Measurements from ENCODE around the gene TMPRSS4. TPM values are rescaled to one million over a fixed set of nuclear protein-coding genes. Genes with fewer than 3 reads are reported as not detected.

The TMPRSS4 gene
- total RNA-seq, 1 experiment from 2014 or later: not detected

- no peak for TF ChIP-seq POLR2AphosphoS5 (IDR thresholded peaks at IDR 0.05; ENCODE audit: low read depth, low read length)
- TF ChIP-seq, protein P1, sequence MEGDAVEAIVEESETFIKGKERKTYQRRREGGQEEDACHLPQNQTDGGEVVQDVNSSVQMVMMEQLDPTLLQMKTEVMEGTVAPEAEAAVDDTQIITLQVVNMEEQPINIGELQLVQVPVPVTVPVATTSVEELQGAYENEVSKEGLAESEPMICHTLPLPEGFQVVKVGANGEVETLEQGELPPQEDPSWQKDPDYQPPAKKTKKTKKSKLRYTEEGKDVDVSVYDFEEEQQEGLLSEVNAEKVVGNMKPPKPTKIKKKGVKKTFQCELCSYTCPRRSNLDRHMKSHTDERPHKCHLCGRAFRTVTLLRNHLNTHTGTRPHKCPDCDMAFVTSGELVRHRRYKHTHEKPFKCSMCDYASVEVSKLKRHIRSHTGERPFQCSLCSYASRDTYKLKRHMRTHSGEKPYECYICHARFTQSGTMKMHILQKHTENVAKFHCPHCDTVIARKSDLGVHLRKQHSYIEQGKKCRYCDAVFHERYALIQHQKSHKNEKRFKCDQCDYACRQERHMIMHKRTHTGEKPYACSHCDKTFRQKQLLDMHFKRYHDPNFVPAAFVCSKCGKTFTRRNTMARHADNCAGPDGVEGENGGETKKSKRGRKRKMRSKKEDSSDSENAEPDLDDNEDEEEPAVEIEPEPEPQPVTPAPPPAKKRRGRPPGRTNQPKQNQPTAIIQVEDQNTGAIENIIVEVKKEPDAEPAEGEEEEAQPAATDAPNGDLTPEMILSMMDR (IDR thresholded peaks at IDR 0.05): no peak
- no peak for TF ChIP-seq SIN3A (IDR thresholded peaks at IDR 0.05; ENCODE audit: borderline replicate concordance, insufficient read depth, low read depth, low read length)
- no peak for TF ChIP-seq TCF7L2 (IDR thresholded peaks at IDR 0.05; ENCODE audit: low read depth, low read length)
- no peak for TF ChIP-seq REST (IDR thresholded peaks at IDR 0.05; ENCODE audit: insufficient read depth in 1 of 2, low read depth in 2 of 2, low read length in 1 of 2)
- no peaks in the 10 kb centered on the region for H3K4me1 ChIP-seq (ENCODE audit: control insufficient read depth, insufficient read depth, low read length)
- H3K27ac ChIP-seq (ENCODE audit: low read length): no peak overlapping the region
- intact Hi-C loops (cut with micrococcal nuclease; ENCODE audit: unreplicated experiment): no loop called here
- ATAC-seq (no peak), DNase-seq (ENCODE audit: low read depth, low spot score) (no peak)
- no peaks in the 10 kb centered on the region for H3K9me3 ChIP-seq (ENCODE audit: control insufficient read depth, insufficient read depth, low read depth, low read length)
- in situ Hi-C loops (cut with HindIII; ENCODE audit: low pct_unique_long_range_greater_than_20kb, low sequenced_read_pairs): no loop called here
- H3K4me3 ChIP-seq (ENCODE audit: low read depth in 2 of 2, low read length in 2 of 2): no peak overlapping the region
- ChIA-PET CTCF (interaction anchor here (0.6 kb wide), 1 partner anchor 99 kb away, joined by 8 read pairs; no protein-coding TSS in a partner anchor), POLR2A (no interaction called here)
- H3K36me3 ChIP-seq (ENCODE audit: control insufficient read depth, insufficient read depth, low read length): no peaks in the 10 kb centered on the region
- H3K27me3 ChIP-seq (ENCODE audit: control insufficient read depth, insufficient read depth, low read length): peaks cover 4% of the 10 kb centered on the region; the same call in 1 of the 2 replicates
- BruUV-seq (replicated peaks): no TSS peak
Measured at GRCh38 chr11:118099838-118100556, 23.1 kb downstream of the TMPRSS4 start.

DNA sequence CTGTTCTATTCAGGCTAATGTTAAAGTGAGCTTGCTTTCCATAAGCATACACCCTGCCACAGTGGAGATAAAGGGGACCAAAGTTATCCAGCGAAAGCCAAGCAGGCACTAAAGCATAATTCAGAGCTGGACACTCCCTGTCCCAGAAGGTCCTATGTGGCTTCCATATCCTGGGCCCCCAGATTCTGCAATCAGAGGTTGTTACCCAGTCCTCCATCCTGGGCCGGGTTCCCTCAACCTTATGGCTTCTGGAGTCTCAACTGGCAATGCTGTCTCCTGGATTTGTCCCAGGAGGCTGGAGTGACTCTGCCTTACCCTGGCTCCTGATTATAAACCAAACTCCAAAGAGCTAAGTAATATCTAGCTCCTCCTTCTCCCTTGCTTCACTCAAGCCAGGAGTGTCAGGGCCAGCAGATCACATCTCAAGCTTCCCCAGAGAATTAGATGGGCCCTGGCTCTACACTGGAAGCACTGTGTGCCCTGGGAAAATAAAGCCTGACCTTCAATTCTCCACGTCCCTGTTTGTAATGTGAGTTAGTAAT, 23.9 kb downstream of the TMPRSS4 start:
- H3K4me3 ChIP-seq (ENCODE audit: low read depth in 2 of 2, low read length in 2 of 2): no peak overlapping the region
- TF ChIP-seq TCF7L2 (IDR thresholded peaks at IDR 0.05; ENCODE audit: low read depth, low read length): no peak
- no peak for TF ChIP-seq REST (IDR thresholded peaks at IDR 0.05; ENCODE audit: insufficient read depth in 1 of 2, low read depth in 2 of 2, low read length in 1 of 2)
- TF ChIP-seq SIN3A (IDR thresholded peaks at IDR 0.05; ENCODE audit: borderline replicate concordance, insufficient read depth, low read depth, low read length): no peak
- TF ChIP-seq POLR2AphosphoS5 (IDR thresholded peaks at IDR 0.05; ENCODE audit: low read depth, low read length): no peak
- TF ChIP-seq, protein P1 (IDR thresholded peaks at IDR 0.05): no peak
- H3K9me3 ChIP-seq (ENCODE audit: control insufficient read depth, insufficient read depth, low read depth, low read length): no peaks in the 10 kb centered on the region
- no peak overlapping the region for H3K27ac ChIP-seq (ENCODE audit: low read length)
- no peaks in the 10 kb centered on the region for H3K4me1 ChIP-seq (ENCODE audit: control insufficient read depth, insufficient read depth, low read length)
- no peaks in the 10 kb centered on the region for H3K36me3 ChIP-seq (ENCODE audit: control insufficient read depth, insufficient read depth, low read length)
- in situ Hi-C loops (cut with HindIII; ENCODE audit: low pct_unique_long_range_greater_than_20kb, low sequenced_read_pairs) (no loop called here), intact Hi-C loops (cut with micrococcal nuclease; ENCODE audit: unreplicated experiment) (no loop called here)
- DNase-seq (ENCODE audit: low read depth, low spot score) (no peak), ATAC-seq (no peak; the same call in 1 of the 2 replicates)
- POLR2A ChIA-PET: no interaction called here
- H3K27me3 ChIP-seq (ENCODE audit: control insufficient read depth, insufficient read depth, low read length): peaks cover 4% of the 10 kb centered on the region; the same call in 1 of the 2 replicates
- CTCF ChIA-PET: interaction anchor here (0.6 to 0.9 kb wide), 3 partner anchors 22 to 154 kb away, joined by 3 to 8 read pairs (median 4); no protein-coding TSS in a partner anchor
- BruUV-seq (replicated peaks): no TSS peak

All from Panc1 (cell line).